Retina (tissue), 1 donor: ENCODE results near the gene ULBP1.
"Not testable (repeated sequence)": the region's sequence is repeated elsewhere in the genome, so short reads cannot be mapped to it uniquely, and the experiment has no call there.

Experiments used
- DNase-seq: peaks from one replicate; pipeline ENCODE4 v3.0.0-alpha.2; 2016

The ULBP1 gene

GRCh38 chr6:149934249-149935156, 29.2 kb upstream of the ULBP1 start:
- peak; percentile 68 for DNase-seq

GRCh38 chr6:149935246-149935645, 28.5 kb upstream of the ULBP1 start:
- DNase-seq = no peak

GRCh38 chr6:149935668-149936067, 28.1 kb upstream of the ULBP1 start:
- DNase-seq = no peak

- DNase-seq = no peak
Observed at GRCh38 chr6:149936743-149937142, 27.0 kb upstream of the ULBP1 start.

- DNase-seq = not testable (repeated sequence)
Observed at GRCh38 chr6:149938013-149938570, 25.7 kb upstream of the ULBP1 start.

- peak; percentile 74 for DNase-seq
Observed at GRCh38 chr6:149938571-149939355, 25.0 kb upstream of the ULBP1 start.

GRCh38 chr6:149939356-149939648, 24.4 kb upstream of the ULBP1 start:
- no peak for DNase-seq

GRCh38 chr6:149939909-149940671, 23.7 kb upstream of the ULBP1 start:
- DNase-seq = no peak

- DNase-seq = peak; percentile 38
Observed at GRCh38 chr6:149940672-149940982, 23.1 kb upstream of the ULBP1 start.

- peak; percentile 93 for DNase-seq
Observed at GRCh38 chr6:149941583-149942460, 21.9 kb upstream of the ULBP1 start, which contains the start of gene ULBP2. Gene ULBP2, plus strand, starts transcription at chr6:149942014. Its CDS starts 59 bp downstream, at chr6:149942073.

- DNase-seq = no peak
Observed at GRCh38 chr6:149942461-149942829, 21.3 kb upstream of the ULBP1 start.

GRCh38 chr6:149943321-149943720, 20.4 kb upstream of the ULBP1 start:
- DNase-seq = not testable (repeated sequence)

- not testable (repeated sequence) for DNase-seq
Observed at GRCh38 chr6:149945276-149945675, 18.5 kb upstream of the ULBP1 start.

- DNase-seq = not testable (repeated sequence)
Observed at GRCh38 chr6:149946631-149947030, 17.1 kb upstream of the ULBP1 start.

- DNase-seq = not testable (repeated sequence)
Observed at GRCh38 chr6:149947533-149947932, 16.2 kb upstream of the ULBP1 start.

GRCh38 chr6:149948011-149948410, 15.7 kb upstream of the ULBP1 start:
- DNase-seq = no peak

GRCh38 chr6:149948616-149949015, 15.1 kb upstream of the ULBP1 start:
- DNase-seq = no peak

- no peak for DNase-seq
Observed at GRCh38 chr6:149950423-149950822, 13.3 kb upstream of the ULBP1 start.

GRCh38 chr6:149951096-149951495, 12.6 kb upstream of the ULBP1 start:
- DNase-seq = no peak

GRCh38 chr6:149951626-149952025, 12.1 kb upstream of the ULBP1 start:
- DNase-seq = no peak

- not testable (repeated sequence) for DNase-seq
Observed at GRCh38 chr6:149953390-149953789, 10.4 kb upstream of the ULBP1 start.

- DNase-seq = not testable (repeated sequence)
Observed at GRCh38 chr6:149953934-149954327, 9.8 kb upstream of the ULBP1 start.
